HG03066 (cell line): ENCODE data around the gene DGLUCY.
"Not testable (repeated sequence)": the region's sequence is repeated elsewhere in the genome, so short reads cannot be mapped to it uniquely, and the experiment has no call there.

Source experiments
- ATAC-seq: cut with Tn5 transposase; IDR thresholded peaks from one replicate; pipeline ENCODE4 v1.9.1; 2021; ENCODE audit warnings: low read depth; ENCODE audit not compliant: unreplicated experiment

DGLUCY gene

DNA sequence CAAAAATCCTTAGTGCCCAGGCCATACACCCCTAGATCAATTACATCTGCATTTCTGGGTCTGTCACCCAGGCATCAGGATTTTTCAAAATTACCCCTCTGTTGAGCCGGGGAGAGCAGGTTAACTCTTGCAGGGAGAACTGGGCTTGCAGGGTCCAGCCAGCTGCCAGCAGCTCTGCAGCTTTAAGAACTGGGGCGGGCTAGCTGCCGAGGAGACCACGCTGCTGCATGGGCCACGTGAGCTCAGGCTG, at the start of gene DGLUCY:
TSS of gene DGLUCY (plus strand) at position 245 of the 250 bp plus-strand sequence. CDS start 46,222 bp downstream, outside the sequence.
- ATAC-seq: peak; percentile 69

DNA sequence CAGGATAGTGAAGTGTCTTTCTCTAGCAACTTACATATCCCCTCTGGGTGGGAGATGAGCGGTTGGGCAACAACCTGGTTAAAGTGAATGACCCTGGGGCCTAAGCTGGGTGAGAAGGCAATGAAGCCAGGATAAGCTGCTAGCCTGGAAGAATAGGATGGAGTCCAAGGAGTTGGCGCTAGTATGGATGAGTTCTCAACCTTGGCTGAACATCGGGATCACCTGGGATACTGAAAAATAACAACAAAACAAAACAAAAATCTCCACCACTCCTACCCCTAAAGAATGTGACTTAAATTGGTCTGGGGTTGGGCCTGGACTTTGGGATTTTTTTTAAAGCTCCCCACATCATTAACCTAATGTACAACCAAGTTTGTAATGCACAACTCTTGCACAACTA, 48.6 kb upstream of the DGLUCY start:
- no peak for ATAC-seq

DNA sequence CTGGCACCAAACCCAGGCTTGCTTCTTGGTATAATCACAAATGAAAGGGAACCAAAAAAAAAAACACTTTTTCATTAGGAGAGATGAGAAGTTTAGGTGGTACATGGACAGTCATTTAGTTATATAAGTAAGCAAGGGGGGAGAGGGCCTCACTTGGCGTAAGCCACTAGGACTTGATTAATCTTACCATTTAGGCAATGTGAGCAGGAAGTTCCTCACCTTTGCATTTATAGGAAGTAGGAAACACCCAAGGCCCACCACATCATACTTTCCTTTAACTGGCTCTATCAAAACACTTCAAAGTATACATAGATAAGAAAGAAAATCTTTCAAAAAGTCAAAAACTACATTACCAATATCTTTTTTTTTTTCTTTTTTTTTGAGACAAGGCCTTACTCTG, 46.7 kb upstream of the DGLUCY start:
- ATAC-seq: no peak

- ATAC-seq: no peak
Observed at GRCh38 chr14:91068642-91069041, 45.2 kb upstream of the DGLUCY start.

DNA sequence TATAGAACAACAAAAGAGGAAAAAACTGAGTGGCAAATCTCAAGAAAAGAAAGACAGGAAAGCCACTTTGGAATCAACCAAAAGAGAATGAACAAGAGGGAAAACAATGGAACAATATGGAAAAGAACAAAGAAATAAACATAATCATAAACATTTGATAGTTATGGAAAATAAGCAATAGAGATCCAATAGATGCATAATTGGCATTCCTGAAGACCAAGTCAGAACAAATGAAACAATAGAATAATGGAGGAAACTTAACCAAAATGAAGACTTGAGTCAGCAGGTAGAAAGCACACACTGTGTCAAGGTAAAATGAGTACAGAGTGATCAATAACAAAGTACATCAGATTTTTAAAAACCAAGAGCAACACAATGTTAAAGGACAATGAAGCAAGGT, 43.3 kb upstream of the DGLUCY start:
- ATAC-seq: no peak

GRCh38 chr14:91075553-91075952, 38.3 kb upstream of the DGLUCY start:
- ATAC-seq: no peak

GRCh38 chr14:91078095-91078737, 35.7 kb upstream of the DGLUCY start:
- peak; percentile 94 for ATAC-seq

- no peak for ATAC-seq
Observed at GRCh38 chr14:91080071-91080470, 33.8 kb upstream of the DGLUCY start.

GRCh38 chr14:91082282-91082681, 31.6 kb upstream of the DGLUCY start:
- no peak for ATAC-seq

- ATAC-seq: no peak
Observed at GRCh38 chr14:91084516-91084915, 29.4 kb upstream of the DGLUCY start.

DNA sequence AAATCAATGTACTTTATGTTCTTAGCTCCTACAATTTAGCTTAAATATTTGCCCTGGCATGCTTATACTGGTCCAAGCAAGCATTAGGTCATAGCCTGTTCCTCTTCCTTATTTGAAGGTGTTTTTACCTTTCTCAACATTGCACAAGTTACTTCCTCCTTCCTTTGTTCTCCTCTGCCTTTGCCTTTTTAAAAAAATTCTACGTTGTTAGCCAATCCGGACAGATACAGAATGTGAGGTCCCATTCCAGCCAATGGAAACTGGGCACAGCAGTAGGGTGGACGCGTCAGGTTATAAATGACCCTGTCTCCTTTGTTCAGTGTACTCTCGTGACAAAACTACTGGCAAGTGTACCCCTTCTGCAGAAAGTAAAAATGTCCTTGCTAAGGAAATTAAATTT, 26.4 kb upstream of the DGLUCY start:
- ATAC-seq: not testable (repeated sequence)

GRCh38 chr14:91088585-91089235, 25.2 kb upstream of the DGLUCY start:
- ATAC-seq: no peak

DNA sequence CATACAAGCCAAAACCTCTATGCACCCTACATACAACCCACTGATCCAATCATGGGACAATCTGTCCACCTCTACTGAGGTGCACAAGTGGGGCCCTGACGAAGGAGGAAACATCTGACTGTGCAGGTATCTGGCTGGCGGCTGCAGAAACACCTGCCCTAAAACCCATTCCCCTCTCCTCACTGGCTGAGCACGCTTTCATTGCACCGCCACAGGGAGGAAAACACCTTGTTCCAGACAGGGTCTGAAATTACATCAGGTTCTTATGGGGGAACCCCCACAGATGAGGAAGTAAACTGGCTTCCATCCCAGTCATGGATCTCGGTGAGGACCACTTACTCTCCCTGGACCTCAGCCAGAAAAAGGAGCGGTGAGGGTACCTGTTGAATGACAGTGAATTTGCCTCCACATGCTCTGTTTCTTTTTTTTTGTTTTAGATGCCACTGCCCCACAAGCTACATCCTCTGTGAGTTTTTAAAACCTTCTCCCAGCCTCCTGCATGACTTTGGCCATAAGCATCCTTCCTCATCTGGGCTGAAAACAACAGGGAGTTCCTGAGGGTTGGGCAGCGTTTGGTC, 23.8 kb upstream of the DGLUCY start:
- no peak for ATAC-seq

GRCh38 chr14:91090743-91091142, 23.1 kb upstream of the DGLUCY start:
- ATAC-seq: no peak

DNA sequence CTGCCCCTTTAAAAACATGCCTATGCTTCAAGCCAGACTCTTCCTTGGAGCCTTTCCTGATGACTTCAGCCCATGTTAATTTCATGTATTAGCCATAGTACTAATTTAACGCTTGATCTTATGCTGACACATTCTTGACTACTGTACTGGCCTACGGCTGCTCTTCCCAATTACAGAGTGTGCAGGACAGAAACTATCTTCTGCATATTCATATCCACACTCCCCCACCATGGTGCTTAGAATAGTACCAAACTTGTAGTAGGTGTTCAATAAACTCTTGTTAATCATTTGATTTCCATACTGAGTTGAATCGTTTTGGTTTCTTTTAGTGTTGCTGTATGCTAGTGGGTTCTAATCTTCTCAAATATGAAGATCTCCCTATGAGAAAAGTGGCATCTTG, 21.8 kb upstream of the DGLUCY start:
- no peak for ATAC-seq

- not testable (repeated sequence) for ATAC-seq
Observed at GRCh38 chr14:91093743-91094472, 20.0 kb upstream of the DGLUCY start.

DNA sequence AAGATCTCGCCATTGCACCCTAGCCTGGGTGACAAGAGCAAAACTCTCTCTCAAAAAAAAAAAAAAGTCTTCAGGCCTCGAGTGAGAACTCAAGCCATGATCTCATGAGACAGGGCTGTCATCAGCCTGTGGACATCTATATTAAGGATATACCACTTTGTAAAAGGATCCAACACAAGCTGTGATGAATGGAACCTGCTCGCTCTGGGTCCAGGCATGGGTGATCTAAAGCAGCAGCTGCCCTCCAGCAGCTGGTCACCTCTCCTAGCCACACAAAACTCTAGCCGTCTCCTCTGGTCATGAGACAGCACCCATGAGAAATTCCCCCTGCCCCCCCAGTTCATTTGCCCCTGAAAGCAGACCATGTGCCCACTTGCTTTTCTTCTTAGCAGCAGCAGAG, 19.1 kb upstream of the DGLUCY start:
- ATAC-seq: no peak

- ATAC-seq: no peak
Observed at GRCh38 chr14:91095178-91095577, 18.7 kb upstream of the DGLUCY start.

- not testable (repeated sequence) for ATAC-seq
Observed at GRCh38 chr14:91097657-91098056, 16.2 kb upstream of the DGLUCY start.

DNA sequence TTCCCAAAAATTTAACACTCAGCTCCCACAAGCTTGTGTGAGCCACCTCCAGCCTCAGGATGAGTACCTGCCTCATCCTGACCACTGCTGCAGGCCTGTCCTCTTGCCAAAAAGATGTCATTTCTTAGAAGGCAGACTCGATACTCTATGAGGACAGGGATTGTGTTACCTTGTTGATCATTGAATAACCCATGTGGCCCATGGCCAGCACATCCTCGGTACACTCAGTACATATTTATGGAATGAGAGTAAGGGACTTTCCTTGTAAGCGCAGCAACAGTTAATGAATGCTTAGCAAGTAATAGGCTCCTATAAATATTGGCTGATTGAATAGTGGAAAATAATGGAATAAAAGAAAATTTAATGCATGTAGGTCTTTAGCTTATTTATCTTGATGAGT, 15.3 kb upstream of the DGLUCY start:
- ATAC-seq: no peak

DNA sequence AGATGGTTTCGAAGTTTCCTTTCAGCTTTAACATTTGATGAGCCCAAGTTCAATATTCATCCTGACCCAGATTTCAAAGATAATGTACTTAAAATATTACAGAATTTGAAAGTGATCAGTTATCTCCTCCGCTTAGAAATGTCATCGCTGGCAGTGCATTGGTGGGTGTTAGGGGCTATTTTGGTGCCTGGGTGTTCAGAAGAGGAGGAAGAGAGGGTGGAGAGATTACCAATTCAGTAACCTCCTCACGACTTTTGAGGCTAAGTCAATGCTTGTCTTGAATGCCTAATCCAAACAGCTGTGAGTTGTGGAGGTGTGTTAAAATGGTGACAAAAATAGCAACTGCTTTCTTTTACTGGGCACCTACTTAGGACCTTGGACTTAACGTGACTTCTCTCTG, 13.8 kb upstream of the DGLUCY start:
- no peak for ATAC-seq

GRCh38 chr14:91103116-91103515, 10.8 kb upstream of the DGLUCY start:
- no peak for ATAC-seq
